ENCODE results near the gene UNC13C. TPM values are rescaled to one million over a fixed set of nuclear protein-coding genes. Genes with fewer than 3 reads are reported as not detected.

Gene UNC13C
- not detected in 2 replicates for polyA plus RNA-seq (2012; rRNA removed)
- polyA plus RNA-seq (2012; cell fraction: cytosol; rRNA removed) = not detected in 2 replicates
- not detected in 2 replicates for polyA plus RNA-seq (2012; cell fraction: nucleus; rRNA removed)

DNA sequence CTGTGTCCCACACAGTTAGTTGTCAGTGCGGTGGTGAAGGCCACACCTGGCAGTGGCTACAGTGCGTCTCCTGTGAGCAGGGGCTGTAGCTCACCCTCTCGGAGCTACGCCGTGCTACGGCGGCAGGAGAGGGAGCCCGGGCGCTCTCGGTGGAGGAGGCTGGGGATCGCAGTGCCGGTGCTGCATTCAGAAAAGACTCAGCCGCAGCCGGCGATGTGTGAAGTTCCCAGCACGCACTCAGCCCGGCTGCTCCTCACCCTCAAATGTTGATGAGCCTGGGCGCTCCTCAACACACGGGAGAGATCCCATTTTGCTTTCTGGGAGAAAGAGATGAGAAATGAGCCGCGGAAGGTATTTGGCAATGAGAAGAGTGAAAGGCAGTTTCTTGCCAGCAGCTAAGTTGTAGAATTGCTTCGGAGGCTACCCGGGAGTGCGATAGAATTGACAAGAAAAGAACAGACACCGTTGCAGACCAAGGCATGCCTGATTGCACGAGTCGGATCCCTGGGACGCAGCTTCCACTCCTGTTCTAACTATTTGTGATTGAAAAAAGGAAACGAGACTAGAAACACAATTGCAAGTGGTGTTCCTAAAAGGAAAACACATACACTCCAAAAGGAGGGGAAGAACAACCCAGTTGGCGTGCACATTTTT, at the start of gene UNC13C:
UNC13C (plus strand) TSS at position 189 of the 654 bp plus-strand sequence. CDS start 34,463 bp downstream, outside the sequence.
- no peaks in the 10 kb centered on the region for H3K36me3 ChIP-seq (replicated peaks in 1 of 2; ENCODE audit: control insufficient read depth in 1 of 2, insufficient read depth in 2 of 2, low read length in 1 of 2)
- no peaks in the 10 kb centered on the region for H3K79me2 ChIP-seq (ENCODE audit: insufficient read depth)
- peak within 1 kb of the TSS; percentile 40; the same call in 1 of the 2 replicates for H2AFZ ChIP-seq (ENCODE audit: low read depth)
- peaks cover 0 to 8% of the 10 kb centered on the region in 2 experiments; a peak in 1 of 4 replicates for H3K4me1 ChIP-seq (ENCODE audit: control insufficient read depth in 1 of 2, insufficient read depth in 2 of 2, low read depth in 1 of 2, low read length in 1 of 2)
- H3K27ac ChIP-seq (ENCODE audit: low read depth in 2 of 2, low read length in 1 of 2) = no peak within 1 kb of the TSS
- H3F3A ChIP-seq (replicated peaks; ENCODE audit: insufficient read depth) = no peaks in the 10 kb centered on the region
- TF ChIP-seq, protein P1, sequence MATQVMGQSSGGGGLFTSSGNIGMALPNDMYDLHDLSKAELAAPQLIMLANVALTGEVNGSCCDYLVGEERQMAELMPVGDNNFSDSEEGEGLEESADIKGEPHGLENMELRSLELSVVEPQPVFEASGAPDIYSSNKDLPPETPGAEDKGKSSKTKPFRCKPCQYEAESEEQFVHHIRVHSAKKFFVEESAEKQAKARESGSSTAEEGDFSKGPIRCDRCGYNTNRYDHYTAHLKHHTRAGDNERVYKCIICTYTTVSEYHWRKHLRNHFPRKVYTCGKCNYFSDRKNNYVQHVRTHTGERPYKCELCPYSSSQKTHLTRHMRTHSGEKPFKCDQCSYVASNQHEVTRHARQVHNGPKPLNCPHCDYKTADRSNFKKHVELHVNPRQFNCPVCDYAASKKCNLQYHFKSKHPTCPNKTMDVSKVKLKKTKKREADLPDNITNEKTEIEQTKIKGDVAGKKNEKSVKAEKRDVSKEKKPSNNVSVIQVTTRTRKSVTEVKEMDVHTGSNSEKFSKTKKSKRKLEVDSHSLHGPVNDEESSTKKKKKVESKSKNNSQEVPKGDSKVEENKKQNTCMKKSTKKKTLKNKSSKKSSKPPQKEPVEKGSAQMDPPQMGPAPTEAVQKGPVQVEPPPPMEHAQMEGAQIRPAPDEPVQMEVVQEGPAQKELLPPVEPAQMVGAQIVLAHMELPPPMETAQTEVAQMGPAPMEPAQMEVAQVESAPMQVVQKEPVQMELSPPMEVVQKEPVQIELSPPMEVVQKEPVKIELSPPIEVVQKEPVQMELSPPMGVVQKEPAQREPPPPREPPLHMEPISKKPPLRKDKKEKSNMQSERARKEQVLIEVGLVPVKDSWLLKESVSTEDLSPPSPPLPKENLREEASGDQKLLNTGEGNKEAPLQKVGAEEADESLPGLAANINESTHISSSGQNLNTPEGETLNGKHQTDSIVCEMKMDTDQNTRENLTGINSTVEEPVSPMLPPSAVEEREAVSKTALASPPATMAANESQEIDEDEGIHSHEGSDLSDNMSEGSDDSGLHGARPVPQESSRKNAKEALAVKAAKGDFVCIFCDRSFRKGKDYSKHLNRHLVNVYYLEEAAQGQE (IDR thresholded peaks at IDR 0.05; ENCODE audit: low read depth, low read length) = no peak
- no peak for TF ChIP-seq YY1 (IDR thresholded peaks at IDR 0.05; ENCODE audit: low read depth)
- TF ChIP-seq RCOR1 (IDR thresholded peaks at IDR 0.05; ENCODE audit: low read length) = no peak
- peak within 1 kb of the TSS; percentile 70 for H3K4me2 ChIP-seq
- peak within 1 kb of the TSS; percentile 35 to 52; a peak in 3 of 4 replicates for H3K4me3 ChIP-seq (ENCODE audit: low read depth in 2 of 2, low read length in 1 of 2)
- H3K9ac ChIP-seq = no peak within 1 kb of the TSS
- no peaks in the 10 kb centered on the region for H3K27me3 ChIP-seq (ENCODE audit: insufficient read depth)
- no peaks in the 10 kb centered on the region for H4K20me1 ChIP-seq (ENCODE audit: insufficient read depth)
- ChIA-PET POLR2A (no interaction called here), CTCF (interaction anchor here (1.0 to 1.6 kb wide), 5 partner anchors 11 to 168 kb away, joined by 3 to 4 read pairs (median 3); no protein-coding TSS in a partner anchor)
- peak; percentile 30 for DNase-seq
- H3K9me2 ChIP-seq = no peaks in the 10 kb centered on the region
- WGBS (ENCODE audit: low lambda C conversion rate) = 4% methylated on average over 29 of the region's 30 CpGs
- no peaks in the 10 kb centered on the region for H3K9me3 ChIP-seq

GRCh38 chr15:53936137-53936536, 42.1 kb upstream of the UNC13C start:
- Histone ChIP-seq H3K27me3 (ENCODE audit: insufficient read depth) (no peaks in the 10 kb centered on the region), H3K4me3 (ENCODE audit: low read depth in 2 of 2, low read length in 1 of 2) (no peak overlapping the region), H3K9me2 (no peaks in the 10 kb centered on the region), H3F3A (replicated peaks; ENCODE audit: insufficient read depth) (no peaks in the 10 kb centered on the region), H3K9me3 (no peaks in the 10 kb centered on the region), H4K20me1 (ENCODE audit: insufficient read depth) (no peaks in the 10 kb centered on the region), H2AFZ (ENCODE audit: low read depth) (no peak overlapping the region), H3K4me1 (ENCODE audit: control insufficient read depth in 1 of 2, insufficient read depth in 2 of 2, low read depth in 1 of 2, low read length in 1 of 2) (no peaks in the 10 kb centered on the region), H3K4me2 (no peak overlapping the region), H3K36me3 (replicated peaks in 1 of 2; ENCODE audit: control insufficient read depth in 1 of 2, insufficient read depth in 2 of 2, low read length in 1 of 2) (no peaks in the 10 kb centered on the region), H3K79me2 (ENCODE audit: insufficient read depth) (no peaks in the 10 kb centered on the region), H3K9ac (no peak overlapping the region), H3K27ac (ENCODE audit: low read depth in 2 of 2, low read length in 1 of 2) (no peak overlapping the region)
- CTCF ChIA-PET = no interaction called here
- POLR2A ChIA-PET = no interaction called here
- DNase-seq = no peak
- no peak for TF ChIP-seq EP300 (IDR thresholded peaks at IDR 0.05; ENCODE audit: borderline replicate concordance in 1 of 2, low read depth in 1 of 2, low read length in 1 of 2)
- TF ChIP-seq, protein P1 (IDR thresholded peaks at IDR 0.05; ENCODE audit: low read depth, low read length) = no peak
- TF ChIP-seq, protein P2, sequence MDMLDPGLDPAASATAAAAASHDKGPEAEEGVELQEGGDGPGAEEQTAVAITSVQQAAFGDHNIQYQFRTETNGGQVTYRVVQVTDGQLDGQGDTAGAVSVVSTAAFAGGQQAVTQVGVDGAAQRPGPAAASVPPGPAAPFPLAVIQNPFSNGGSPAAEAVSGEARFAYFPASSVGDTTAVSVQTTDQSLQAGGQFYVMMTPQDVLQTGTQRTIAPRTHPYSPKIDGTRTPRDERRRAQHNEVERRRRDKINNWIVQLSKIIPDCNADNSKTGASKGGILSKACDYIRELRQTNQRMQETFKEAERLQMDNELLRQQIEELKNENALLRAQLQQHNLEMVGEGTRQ (IDR thresholded peaks at IDR 0.05; ENCODE audit: borderline replicate concordance, low read depth, low read length) = no peak
- TF ChIP-seq, protein P3, sequence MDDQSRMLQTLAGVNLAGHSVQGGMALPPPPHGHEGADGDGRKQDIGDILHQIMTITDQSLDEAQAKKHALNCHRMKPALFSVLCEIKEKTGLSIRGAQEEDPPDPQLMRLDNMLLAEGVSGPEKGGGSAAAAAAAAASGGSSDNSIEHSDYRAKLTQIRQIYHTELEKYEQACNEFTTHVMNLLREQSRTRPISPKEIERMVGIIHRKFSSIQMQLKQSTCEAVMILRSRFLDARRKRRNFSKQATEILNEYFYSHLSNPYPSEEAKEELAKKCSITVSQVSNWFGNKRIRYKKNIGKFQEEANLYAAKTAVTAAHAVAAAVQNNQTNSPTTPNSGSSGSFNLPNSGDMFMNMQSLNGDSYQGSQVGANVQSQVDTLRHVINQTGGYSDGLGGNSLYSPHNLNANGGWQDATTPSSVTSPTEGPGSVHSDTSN (IDR thresholded peaks at IDR 0.05) = no peak
- TF ChIP-seq MEF2A (IDR thresholded peaks at IDR 0.05; ENCODE audit: borderline replicate concordance, low read depth) = no peak
- no peak for TF ChIP-seq SMC3 (IDR thresholded peaks at IDR 0.05; ENCODE audit: low read depth, low read length)
- no peak for TF ChIP-seq RAD21 (IDR thresholded peaks at IDR 0.05; ENCODE audit: low read length)
- no peak for TF ChIP-seq NFIC (IDR thresholded peaks at IDR 0.05; ENCODE audit: borderline replicate concordance)
- no peak for TF ChIP-seq FOXM1 (IDR thresholded peaks at IDR 0.05; ENCODE audit: low read depth)
- TF ChIP-seq, protein P4, sequence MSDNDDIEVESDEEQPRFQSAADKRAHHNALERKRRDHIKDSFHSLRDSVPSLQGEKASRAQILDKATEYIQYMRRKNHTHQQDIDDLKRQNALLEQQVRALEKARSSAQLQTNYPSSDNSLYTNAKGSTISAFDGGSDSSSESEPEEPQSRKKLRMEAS (IDR thresholded peaks at IDR 0.05; ENCODE audit: low read depth) = no peak
- TF ChIP-seq RFX5 (IDR thresholded peaks at IDR 0.05; ENCODE audit: low read length) = no peak
- no peak for TF ChIP-seq RXRA (IDR thresholded peaks at IDR 0.05; ENCODE audit: borderline replicate concordance, low read depth)
- TF ChIP-seq GABPA (IDR thresholded peaks at IDR 0.05; ENCODE audit: low read depth) = no peak
- TF ChIP-seq JUND (IDR thresholded peaks at IDR 0.05) = no peak
- no peak for TF ChIP-seq EZH2phosphoT487 (IDR thresholded peaks at IDR 0.05; ENCODE audit: borderline replicate concordance, low read depth)
- TF ChIP-seq RCOR1 (IDR thresholded peaks at IDR 0.05; ENCODE audit: low read length) = no peak
- TF ChIP-seq TCF12 (IDR thresholded peaks at IDR 0.05) = no peak
